PFSK-1 (cell line): ENCODE results near the gene FAAH.

Source experiments
- POLR2AphosphoS5 ChIP-seq: IDR thresholded peaks from 2 replicates; pipeline ENCODE4 v1.6.1; 2012; ENCODE audit warnings: low read depth, mild to moderate bottlenecking, control low read depth, low read length, moderate library complexity
- REST ChIP-seq, 2 experiments: IDR thresholded peaks; 2 replicates each; pipeline versions ENCODE4 v1.6.1 to v1.8.0; 2011 to 2012; ENCODE audit warnings: low read depth in 2 of 2, low read length in 2 of 2, control low read depth in 1 of 2, inconsistent platforms in 1 of 2, mild to moderate bottlenecking in 1 of 2, moderate library complexity in 1 of 2; ENCODE audit not compliant: insufficient read depth in 1 of 2

GRCh38 chr1:46405197-46405555 lies 11.1 kb downstream of the FAAH start:
- TF ChIP-seq POLR2AphosphoS5: no peak
- TF ChIP-seq REST (IDR thresholded peaks at IDR 0.05; ENCODE audit: insufficient read depth in 1 of 2, low read depth in 2 of 2, low read length in 2 of 2): no peak
